Prostate gland (tissue), 2 donors: ENCODE measurements around the gene CEACAM18. TPM values are rescaled to one million over a fixed set of nuclear protein-coding genes. Genes with fewer than 3 reads are reported as not detected.

Source experiments
- DNase-seq: peaks from one replicate; pipeline ENCODE4 v3.0.0-alpha.2; 2019; ENCODE audit warnings: low spot score
- H3K27ac ChIP-seq, 2 donors: fragments of 200-600 bp; sonication (generic); 2 replicates each; pipeline ENCODE4 v1.5.1; 2017 to 2019
- H3K27me3 ChIP-seq: fragments of 200-600 bp; sonication (generic); replicated peaks from 2 replicates; pipeline ENCODE4 v1.5.1; 2019; ENCODE audit not compliant: insufficient read depth
- H3K36me3 ChIP-seq, 2 donors: fragments of 200-600 bp; sonication (generic); 1 replicate in 1 of 2; 2 replicates in 1 of 2; pipeline versions ENCODE4 v1.5.1 to v1.8.1; 2017 to 2019
- H3K4me1 ChIP-seq: fragments of 200-600 bp; sonication (generic); replicated peaks from 2 replicates; pipeline ENCODE4 v1.5.1; 2019
- H3K4me3 ChIP-seq, 2 donors: fragments of 200-600 bp; sonication (generic); 2 replicates each; pipeline ENCODE4 v1.5.1; 2017 to 2019
- H3K9me3 ChIP-seq: fragments of 200-600 bp; sonication (generic); 2 replicates; pipeline ENCODE4 v1.5.1; 2017
- CTCF ChIP-seq, 4 experiments: fragments of 200-600 bp in 2 of 4; fragments of 450-650 bp in 2 of 4; sonication (generic) in 2 of 4; IDR thresholded peaks; 1 replicate in 3 of 4; 2 replicates in 1 of 4; pipeline ENCODE4 v1.5.1; 2016 to 2019; ENCODE audit warnings: antibody characterized with exemption in 4 of 4, mild to moderate bottlenecking in 2 of 4, moderate library complexity in 2 of 4
- POLR2A ChIP-seq: fragments of 450-650 bp; IDR thresholded peaks from one replicate; pipeline ENCODE4 v1.6.1; 2016; ENCODE audit warnings: antibody characterized with exemption, mild to moderate bottlenecking
- POLR2AphosphoS5 ChIP-seq: sonication (generic); formaldehyde crosslinking; IDR thresholded peaks from one replicate; pipeline ENCODE4 v1.6.1; 2017; ENCODE audit warnings: antibody characterized with exemption
- WGBS: methylation state at CpG from one replicate; pipeline ENCODE4 v1.1.5; 2018; 5-methylcytosine and 5-hydroxymethylcytosine counted together
- intact Hi-C: fragments of 100-400 bp; cut with DNase I; formaldehyde crosslinking; loops from one replicate; pipeline ENCODE4 v1.14.2; 2022
- total RNA-seq, 2 donors: library from RNA; depleted of rRNA; stranded (reverse); fragments of >200 nt; gene quantifications; one replicate each; pipeline ENCODE4 v1.1.0, GENCODE V29; 2016

The CEACAM18 gene
- total RNA-seq, 2 donors from 2014 or later: not detected

DNA sequence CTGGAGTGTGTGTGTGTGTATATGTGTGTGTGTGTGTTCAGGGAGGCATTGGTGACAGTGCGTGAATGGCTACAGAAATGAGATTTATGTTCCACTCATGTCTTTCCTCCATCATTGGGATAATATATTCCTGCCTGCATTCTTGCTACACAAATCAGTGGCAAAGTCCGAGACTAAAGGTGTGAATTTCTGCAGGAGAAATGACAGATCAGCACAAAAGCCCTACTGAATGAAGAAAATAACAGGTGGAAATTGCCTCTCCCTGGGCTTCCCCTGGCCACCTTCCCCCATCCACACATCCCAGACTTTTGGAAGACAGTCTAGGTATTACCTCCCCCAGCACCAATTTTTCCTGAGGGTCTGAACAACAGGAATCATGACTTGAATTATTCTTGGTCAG is 43.0 kb downstream of the CEACAM18 start:
- no peak for TF ChIP-seq POLR2A
- TF ChIP-seq POLR2AphosphoS5: no peak
- TF ChIP-seq CTCF (IDR thresholded peaks at IDR 0.05): no peak
- Histone ChIP-seq H3K9me3 (no peaks in the 10 kb centered on the region), H3K36me3 (no peaks in the 10 kb centered on the region), H3K4me1 (no peaks in the 10 kb centered on the region), H3K27ac (no peak overlapping the region), H3K4me3 (no peak overlapping the region), H3K27me3 (no peaks in the 10 kb centered on the region)
- intact Hi-C loops: no loop called here
- WGBS: 86% methylated on average over 2 of the region's 2 CpGs
- no peak for DNase-seq

- Histone ChIP-seq H3K36me3 (no peaks in the 10 kb centered on the region), H3K4me3 (no peak overlapping the region), H3K27me3 (no peaks in the 10 kb centered on the region), H3K9me3 (no peaks in the 10 kb centered on the region), H3K4me1 (no peaks in the 10 kb centered on the region), H3K27ac (no peak overlapping the region)
- 57% methylated on average over 2 of the region's 2 CpGs for WGBS
- no peak for DNase-seq
- TF ChIP-seq POLR2AphosphoS5: no peak
- TF ChIP-seq CTCF (IDR thresholded peaks at IDR 0.05): no peak
- TF ChIP-seq POLR2A: no peak
- intact Hi-C loops: no loop called here
Measured at GRCh38 chr19:51521781-51522180, 43.4 kb downstream of the CEACAM18 start.

GRCh38 chr19:51524666-51525264 is 46.4 kb downstream of the CEACAM18 start:
- intact Hi-C loops: no loop called here
- H3K36me3 ChIP-seq: no peaks in the 10 kb centered on the region
- H3K4me1 ChIP-seq: no peaks in the 10 kb centered on the region
- H3K4me3 ChIP-seq: no peak overlapping the region
- 67% methylated on average over 8 of the region's 8 CpGs for WGBS
- no peak for DNase-seq
- no peaks in the 10 kb centered on the region for H3K9me3 ChIP-seq
- H3K27ac ChIP-seq: no peak overlapping the region
- TF ChIP-seq POLR2A (no peak), POLR2AphosphoS5 (no peak), CTCF (IDR thresholded peaks at IDR 0.05) (no peak)
- H3K27me3 ChIP-seq: no peaks in the 10 kb centered on the region

DNA sequence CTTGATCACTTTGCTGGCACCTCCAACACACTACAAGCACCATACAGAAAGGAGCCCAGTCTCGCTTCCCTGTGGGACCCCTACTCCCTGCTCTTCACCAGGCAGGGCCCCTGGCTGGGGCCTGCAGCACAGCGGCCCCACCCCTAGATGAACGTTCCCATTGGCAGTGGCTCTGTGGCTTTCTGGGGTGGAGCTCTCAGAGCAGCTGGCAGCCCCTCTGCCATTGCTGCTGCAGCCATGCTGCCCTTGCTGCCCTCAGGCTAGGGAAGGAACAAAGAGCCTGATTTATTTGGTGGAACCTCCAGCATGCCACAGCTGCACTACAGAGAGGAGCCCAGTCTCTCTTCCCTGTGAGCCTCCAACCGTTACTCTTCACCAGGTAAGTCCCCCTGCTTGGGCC is 47.3 kb downstream of the CEACAM18 start:
- no peak for DNase-seq
- no peak overlapping the region for H3K27ac ChIP-seq
- intact Hi-C loops: no loop called here
- peaks cover 4% of the 10 kb centered on the region for H3K27me3 ChIP-seq
- 22% methylated on average over 4 of the region's 4 CpGs for WGBS
- H3K4me3 ChIP-seq: no peak overlapping the region
- no peak for TF ChIP-seq CTCF (IDR thresholded peaks at IDR 0.05)
- no peak for TF ChIP-seq POLR2AphosphoS5
- TF ChIP-seq POLR2A: no peak
- no peaks in the 10 kb centered on the region for H3K36me3 ChIP-seq
- H3K9me3 ChIP-seq: no peaks in the 10 kb centered on the region
- H3K4me1 ChIP-seq: no peaks in the 10 kb centered on the region

- no peaks in the 10 kb centered on the region for H3K9me3 ChIP-seq
- 90% methylated on average over 2 of the region's 2 CpGs for WGBS
- H3K4me3 ChIP-seq: no peak overlapping the region
- H3K4me1 ChIP-seq: no peaks in the 10 kb centered on the region
- H3K27ac ChIP-seq: no peak overlapping the region
- H3K36me3 ChIP-seq: no peaks in the 10 kb centered on the region
- no peak for TF ChIP-seq POLR2A
- TF ChIP-seq CTCF (IDR thresholded peaks at IDR 0.05): no peak
- no peak for TF ChIP-seq POLR2AphosphoS5
- peaks cover 5% of the 10 kb centered on the region for H3K27me3 ChIP-seq
- DNase-seq: no peak
- intact Hi-C loops: no loop called here
Measured at GRCh38 chr19:51529301-51529700, 51.0 kb downstream of the CEACAM18 start.
